Epidermal melanocyte (primary cell): Measurements from ENCODE around the gene SIN3B.

Source experiments
- DNase-seq: peaks from one replicate; pipeline ENCODE4 v3.0.0; 2011; ENCODE audit warnings: low spot score; ENCODE audit not compliant: insufficient read length

Gene SIN3B

GRCh38 chr19:16825312-16826052 is 3.7 kb upstream of the SIN3B start:
- no peak for DNase-seq

GRCh38 chr19:16829822-16830289 is 658 bp downstream of the SIN3B start:
- DNase-seq, result no peak

GRCh38 chr19:16830679-16831078 is 1.5 kb downstream of the SIN3B start:
- no peak for DNase-seq

GRCh38 chr19:16831531-16831930 is 2.3 kb downstream of the SIN3B start:
- no peak for DNase-seq

- no peak for DNase-seq
Measured at GRCh38 chr19:16834747-16835146, 5.5 kb downstream of the SIN3B start.

GRCh38 chr19:16836115-16837034 is 7.2 kb downstream of the SIN3B start:
- DNase-seq, result no peak

- no peak for DNase-seq
Measured at GRCh38 chr19:16837035-16837362, 7.8 kb downstream of the SIN3B start.

- DNase-seq, result no peak
Measured at GRCh38 chr19:16841391-16841926, 12.3 kb downstream of the SIN3B start.

GRCh38 chr19:16846901-16847300 is 17.7 kb downstream of the SIN3B start:
- no peak for DNase-seq

- no peak for DNase-seq
Measured at GRCh38 chr19:16847430-16847829, 18.2 kb downstream of the SIN3B start.

GRCh38 chr19:16849168-16849567 is 20.0 kb downstream of the SIN3B start:
- DNase-seq, result no peak

- DNase-seq, result no peak
Measured at GRCh38 chr19:16850133-16850532, 20.9 kb downstream of the SIN3B start.

- no peak for DNase-seq
Measured at GRCh38 chr19:16851031-16851712, 22.0 kb downstream of the SIN3B start.

- no peak for DNase-seq
Measured at GRCh38 chr19:16853066-16853465, 23.9 kb downstream of the SIN3B start.

GRCh38 chr19:16856091-16856490 is 26.9 kb downstream of the SIN3B start:
- no peak for DNase-seq

GRCh38 chr19:16859626-16860025 is 30.4 kb downstream of the SIN3B start:
- DNase-seq, result no peak

- peak; percentile 43 for DNase-seq
Measured at GRCh38 chr19:16860118-16860517, 30.9 kb downstream of the SIN3B start.

- DNase-seq, result no peak
Measured at GRCh38 chr19:16861011-16861410, 31.8 kb downstream of the SIN3B start.

- no peak for DNase-seq
Measured at GRCh38 chr19:16861834-16862233, 32.6 kb downstream of the SIN3B start.

- no peak for DNase-seq
Measured at GRCh38 chr19:16862826-16863415, 33.7 kb downstream of the SIN3B start.

GRCh38 chr19:16867211-16867610 is 38.0 kb downstream of the SIN3B start:
- DNase-seq, result no peak
